ENCODE measurements around the gene ZCCHC24.

GRCh38 chr10:79335470-79336235, 109.8 kb downstream of the ZCCHC24 start:
- TF ChIP-seq, protein P1, sequence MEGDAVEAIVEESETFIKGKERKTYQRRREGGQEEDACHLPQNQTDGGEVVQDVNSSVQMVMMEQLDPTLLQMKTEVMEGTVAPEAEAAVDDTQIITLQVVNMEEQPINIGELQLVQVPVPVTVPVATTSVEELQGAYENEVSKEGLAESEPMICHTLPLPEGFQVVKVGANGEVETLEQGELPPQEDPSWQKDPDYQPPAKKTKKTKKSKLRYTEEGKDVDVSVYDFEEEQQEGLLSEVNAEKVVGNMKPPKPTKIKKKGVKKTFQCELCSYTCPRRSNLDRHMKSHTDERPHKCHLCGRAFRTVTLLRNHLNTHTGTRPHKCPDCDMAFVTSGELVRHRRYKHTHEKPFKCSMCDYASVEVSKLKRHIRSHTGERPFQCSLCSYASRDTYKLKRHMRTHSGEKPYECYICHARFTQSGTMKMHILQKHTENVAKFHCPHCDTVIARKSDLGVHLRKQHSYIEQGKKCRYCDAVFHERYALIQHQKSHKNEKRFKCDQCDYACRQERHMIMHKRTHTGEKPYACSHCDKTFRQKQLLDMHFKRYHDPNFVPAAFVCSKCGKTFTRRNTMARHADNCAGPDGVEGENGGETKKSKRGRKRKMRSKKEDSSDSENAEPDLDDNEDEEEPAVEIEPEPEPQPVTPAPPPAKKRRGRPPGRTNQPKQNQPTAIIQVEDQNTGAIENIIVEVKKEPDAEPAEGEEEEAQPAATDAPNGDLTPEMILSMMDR (IDR thresholded peaks at IDR 0.05): no peak
- TF ChIP-seq POLR2A (IDR thresholded peaks at IDR 0.05): no peak
